ENCODE measurements around the gene TRABD2B.
A peak's percentile ranks its signal among the peaks of the same experiment; 100 is the strongest.

Gene TRABD2B

GRCh38 chr1:47738560-47739182 lies 258.5 kb downstream of the TRABD2B start:
- Histone ChIP-seq H3K4me2 (no peak overlapping the region), H3K36me3 (no peaks in the 10 kb centered on the region), H3K4me1 (no peaks in the 10 kb centered on the region), H3K9me3 (peaks cover 22% of the 10 kb centered on the region), H3K4me3 (no peak overlapping the region), H3K9ac (no peak overlapping the region), H3K27me3 (no peaks in the 10 kb centered on the region), H4K20me1 (no peaks in the 10 kb centered on the region), H3K27ac (no peak overlapping the region)
- TF ChIP-seq Cebpa-rat (IDR thresholded peaks at IDR 0.05) = no peak

DNA sequence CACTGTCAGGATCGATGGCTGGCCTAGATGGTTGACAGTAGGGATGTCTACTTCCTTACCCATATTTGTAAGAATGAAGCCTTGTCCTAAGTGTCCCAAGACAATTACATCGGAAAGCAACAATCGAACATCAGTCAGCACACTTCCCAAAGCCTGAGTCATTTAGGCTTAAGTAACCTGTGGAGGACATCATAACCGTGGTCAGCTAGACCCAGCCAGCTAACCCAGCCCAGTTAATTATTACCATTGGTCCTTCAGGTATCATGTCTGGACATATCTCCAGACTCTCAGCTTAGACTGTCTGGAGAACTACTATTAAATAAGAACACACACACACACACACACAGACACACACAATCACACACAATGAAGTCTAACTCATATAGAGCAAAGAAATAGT lies 264.7 kb downstream of the TRABD2B start:
- no peak for TF ChIP-seq Cebpa-rat (IDR thresholded peaks at IDR 0.05)
- H3K27ac ChIP-seq = no peak overlapping the region
- no peak overlapping the region for H3K4me2 ChIP-seq
- H3K9me3 ChIP-seq = no peaks in the 10 kb centered on the region
- no peak overlapping the region for H3K9ac ChIP-seq
- no peaks in the 10 kb centered on the region for H4K20me1 ChIP-seq
- no peaks in the 10 kb centered on the region for H3K36me3 ChIP-seq
- no peak overlapping the region for H3K4me3 ChIP-seq
- H3K4me1 ChIP-seq = no peaks in the 10 kb centered on the region
- no peaks in the 10 kb centered on the region for H3K27me3 ChIP-seq

- Histone ChIP-seq H3K4me1 (no peaks in the 10 kb centered on the region), H3K27me3 (no peaks in the 10 kb centered on the region), H3K4me2 (no peak overlapping the region), H4K20me1 (no peaks in the 10 kb centered on the region), H3K4me3 (no peak overlapping the region), H3K9me3 (no peaks in the 10 kb centered on the region), H3K9ac (no peak overlapping the region), H3K27ac (no peak overlapping the region), H3K36me3 (no peaks in the 10 kb centered on the region)
- TF ChIP-seq Cebpa-rat (IDR thresholded peaks at IDR 0.05) = no peak
Observed at GRCh38 chr1:47731730-47732129, 265.5 kb downstream of the TRABD2B start.

GRCh38 chr1:47729685-47730084 lies 267.5 kb downstream of the TRABD2B start:
- 0 out of 2 replicates have a peak, but pooled peaks cover 4% of the 10 kb centered on the region for H3K4me1 ChIP-seq
- no peak overlapping the region for H3K27ac ChIP-seq
- no peaks in the 10 kb centered on the region for H4K20me1 ChIP-seq
- H3K4me2 ChIP-seq = no peak overlapping the region
- no peak overlapping the region for H3K9ac ChIP-seq
- H3K27me3 ChIP-seq = peaks cover 15% of the 10 kb centered on the region
- no peak overlapping the region for H3K4me3 ChIP-seq
- no peaks in the 10 kb centered on the region for H3K36me3 ChIP-seq
- no peaks in the 10 kb centered on the region for H3K9me3 ChIP-seq
- TF ChIP-seq Cebpa-rat (IDR thresholded peaks at IDR 0.05) = no peak

DNA sequence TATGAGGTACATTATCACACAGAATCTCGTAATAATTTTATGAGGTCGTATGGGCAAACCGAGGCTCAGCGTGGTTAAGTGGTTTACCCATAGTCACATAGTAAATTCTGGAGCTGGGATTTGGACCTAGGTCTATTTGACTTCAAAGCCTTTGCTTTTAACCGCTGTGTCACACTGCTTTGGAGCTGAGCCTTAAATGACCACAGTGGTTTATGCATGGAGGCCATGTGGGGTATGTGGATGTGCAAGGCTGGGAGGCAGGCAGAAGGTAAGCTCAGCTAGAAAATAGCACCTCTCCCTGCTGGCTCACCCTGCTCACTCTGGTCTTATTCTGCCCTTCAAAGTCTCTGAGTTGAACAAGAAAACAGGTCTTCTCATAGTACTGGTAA lies 269.5 kb downstream of the TRABD2B start:
- Histone ChIP-seq H3K27ac (no peak overlapping the region), H3K9me3 (no peaks in the 10 kb centered on the region), H3K4me2 (no peak overlapping the region), H3K4me3 (no peak overlapping the region), H3K27me3 (peaks cover 19% of the 10 kb centered on the region), H4K20me1 (no peaks in the 10 kb centered on the region), H3K4me1 (0 out of 2 replicates have a peak, but pooled peaks cover 4% of the 10 kb centered on the region), H3K9ac (no peak overlapping the region), H3K36me3 (no peaks in the 10 kb centered on the region)
- TF ChIP-seq Cebpa-rat (IDR thresholded peaks at IDR 0.05) = no peak

DNA sequence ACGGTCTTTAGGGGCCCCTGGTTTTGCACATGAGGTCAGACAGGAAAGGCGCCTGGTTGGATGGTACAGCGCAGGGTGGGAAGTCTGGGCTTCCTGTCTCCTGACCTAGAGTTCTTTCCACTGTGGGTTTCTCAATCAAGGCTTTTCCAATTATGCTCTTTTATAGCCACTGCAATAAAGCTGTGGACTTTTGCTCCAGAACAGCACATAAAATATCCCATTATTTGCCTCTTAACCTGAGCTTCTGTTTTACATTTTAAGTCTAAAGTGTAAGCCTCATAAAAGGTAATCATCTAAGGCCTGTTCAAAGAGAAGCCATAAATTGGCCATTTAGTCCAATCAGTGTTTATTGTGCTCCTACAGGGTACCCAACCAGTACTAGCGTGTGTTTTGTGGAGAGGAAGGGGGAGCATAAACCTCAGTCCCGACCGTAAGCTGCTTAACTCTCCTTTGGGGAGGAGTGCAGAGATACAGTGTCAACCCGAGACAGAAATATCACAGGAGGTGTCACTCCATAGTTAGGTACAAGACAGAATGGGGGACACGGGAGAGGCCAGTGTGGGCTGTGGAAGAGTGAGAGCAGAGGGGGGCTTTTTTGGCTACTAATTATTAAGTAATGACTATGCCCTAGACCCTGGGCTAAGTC lies 270.0 kb downstream of the TRABD2B start:
- Histone ChIP-seq H3K4me2 (no peak overlapping the region), H4K20me1 (no peaks in the 10 kb centered on the region), H3K9ac (no peak overlapping the region), H3K27me3 (peaks cover 19% of the 10 kb centered on the region), H3K4me3 (no peak overlapping the region), H3K27ac (no peak overlapping the region), H3K4me1 (0 out of 2 replicates have a peak, but pooled peaks cover 4% of the 10 kb centered on the region), H3K9me3 (no peaks in the 10 kb centered on the region), H3K36me3 (no peaks in the 10 kb centered on the region)
- no peak for TF ChIP-seq Cebpa-rat (IDR thresholded peaks at IDR 0.05)

GRCh38 chr1:47725992-47726855 lies 271.0 kb downstream of the TRABD2B start:
- Histone ChIP-seq H3K4me3 (peak overlapping the region; percentile 16; the same call in 1 of the 2 replicates), H3K9me3 (no peaks in the 10 kb centered on the region), H3K9ac (0 out of 2 replicates have a peak overlapping the region, but pooled peaks have one; percentile 6), H3K36me3 (no peaks in the 10 kb centered on the region), H3K4me1 (0 out of 2 replicates have a peak, but pooled peaks cover 4% of the 10 kb centered on the region), H4K20me1 (no peaks in the 10 kb centered on the region), H3K27me3 (peaks cover 19% of the 10 kb centered on the region), H3K27ac (no peak overlapping the region), H3K4me2 (peak overlapping the region; percentile 56)
- no peak for TF ChIP-seq Cebpa-rat (IDR thresholded peaks at IDR 0.05)

- H3K4me1 ChIP-seq = 0 out of 2 replicates have a peak, but pooled peaks cover 4% of the 10 kb centered on the region
- peaks cover 19% of the 10 kb centered on the region for H3K27me3 ChIP-seq
- H3K9ac ChIP-seq = 0 out of 2 replicates have a peak overlapping the region, but pooled peaks have one; percentile 6
- no peak overlapping the region for H3K4me3 ChIP-seq
- H3K36me3 ChIP-seq = no peaks in the 10 kb centered on the region
- TF ChIP-seq Cebpa-rat (IDR thresholded peaks at IDR 0.05) = no peak
- no peaks in the 10 kb centered on the region for H3K9me3 ChIP-seq
- no peak overlapping the region for H3K27ac ChIP-seq
- H3K4me2 ChIP-seq = peak overlapping the region; percentile 56
- H4K20me1 ChIP-seq = no peaks in the 10 kb centered on the region
Observed at GRCh38 chr1:47725511-47725991, 271.6 kb downstream of the TRABD2B start.

DNA sequence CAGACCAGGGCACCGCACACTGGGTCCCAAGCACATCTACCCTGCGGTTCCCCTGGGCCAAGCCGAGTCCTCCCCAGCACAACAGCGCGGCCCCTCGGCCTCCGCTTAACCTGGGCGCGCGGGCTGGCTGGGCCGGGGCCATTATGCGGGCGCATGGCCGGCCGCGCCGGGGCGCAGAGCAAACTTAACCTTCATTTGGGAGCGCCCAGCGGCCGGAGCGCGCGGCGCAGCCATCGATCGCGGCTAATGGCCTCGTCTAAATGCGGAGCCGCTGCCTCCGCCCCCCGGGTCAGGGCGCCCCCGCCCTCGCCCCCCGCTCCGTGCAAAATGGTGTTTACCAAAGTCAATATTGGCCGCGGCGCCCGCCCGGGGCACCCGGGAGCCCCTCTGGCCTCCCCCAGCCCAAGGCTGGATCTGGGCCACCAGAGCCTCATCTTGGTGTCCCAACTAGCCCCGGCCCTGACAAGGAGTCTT lies 272.1 kb downstream of the TRABD2B start:
- Histone ChIP-seq H3K4me2 (no peak overlapping the region), H3K4me3 (no peak overlapping the region)

More for the DNA sequence above, 272.1 kb downstream of the TRABD2B start:
- H3K27me3 ChIP-seq = peaks cover 19% of the 10 kb centered on the region
- no peaks in the 10 kb centered on the region for H3K9me3 ChIP-seq
- TF ChIP-seq Cebpa-rat (IDR thresholded peaks at IDR 0.05) = no peak
- H4K20me1 ChIP-seq = no peaks in the 10 kb centered on the region
- no peak overlapping the region for H3K9ac ChIP-seq
- H3K36me3 ChIP-seq = no peaks in the 10 kb centered on the region
- H3K27ac ChIP-seq = no peak overlapping the region
- 0 out of 2 replicates have a peak, but pooled peaks cover 4% of the 10 kb centered on the region for H3K4me1 ChIP-seq
